ENCODE measurements around the gene FBXL17. TPM values are rescaled to one million over a fixed set of nuclear protein-coding genes. Genes with fewer than 3 reads are reported as not detected.

The FBXL17 gene
- total RNA-seq, 1 experiment from 2014 or later, result 3.5 TPM

DNA sequence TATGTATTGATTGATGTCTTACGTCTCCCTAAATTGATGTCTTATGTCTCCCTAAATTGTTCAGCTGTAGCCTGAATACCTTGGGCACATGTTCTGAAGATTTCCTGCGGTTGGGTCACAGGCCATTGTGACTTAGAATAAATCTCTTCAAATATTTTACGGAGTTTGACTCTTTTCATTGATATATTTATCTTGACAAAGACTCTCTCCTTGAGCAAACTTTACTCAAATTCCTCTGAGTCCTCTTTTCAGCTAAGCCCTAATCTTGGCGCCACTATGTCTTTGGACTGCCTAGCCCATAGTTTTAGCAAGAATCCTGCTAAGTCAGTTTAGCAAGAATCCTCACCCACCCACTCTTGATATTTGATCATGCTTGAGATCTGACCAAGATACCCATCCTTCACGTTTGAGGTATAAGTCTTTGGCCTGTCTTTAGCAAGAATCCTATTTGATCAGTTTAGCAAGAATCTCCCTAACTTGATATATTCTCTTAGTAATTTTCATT is 35.3 kb upstream of the FBXL17 start (continued):
- no peak for TF ChIP-seq JUN (CRISPR knock-in tag; IDR thresholded peaks at IDR 0.05)

DNA sequence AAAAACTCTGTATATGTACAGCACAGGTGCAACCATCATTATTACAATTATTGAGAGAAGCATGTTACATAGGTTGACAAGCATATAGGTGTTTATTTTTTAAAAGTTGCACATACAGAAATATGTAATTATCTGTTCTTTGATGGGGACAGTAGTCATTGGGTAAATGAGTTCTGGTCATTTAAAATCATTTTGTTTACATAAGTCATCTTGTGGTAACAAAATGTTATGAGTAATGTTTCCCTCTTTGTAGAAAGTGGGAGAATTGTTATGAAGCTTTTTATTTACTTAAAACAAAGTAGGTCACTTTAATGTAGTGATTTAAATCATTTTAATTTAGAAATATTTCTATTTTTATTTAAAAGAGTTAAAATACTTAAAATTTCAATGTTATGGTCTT is 33.8 kb upstream of the FBXL17 start:
- CTCF ChIA-PET, result no interaction called here
- no peak overlapping the region for H3K27ac Mint-ChIP-seq
- ATAC-seq (no peak), DNase-seq (ENCODE audit: low spot score) (no peak)
- POLR2A ChIA-PET, result no interaction called here
- H3K4me3 Mint-ChIP-seq, result no peak overlapping the region
- peaks cover 9% of the 10 kb centered on the region for H3K4me1 Mint-ChIP-seq
- H3K36me3 Mint-ChIP-seq, result peaks cover 12% of the 10 kb centered on the region
- H3K9me3 Mint-ChIP-seq, result peaks cover 20% of the 10 kb centered on the region
- H3K27me3 Mint-ChIP-seq (ENCODE audit: low read depth), result no peaks in the 10 kb centered on the region
- TF ChIP-seq, protein P1, sequence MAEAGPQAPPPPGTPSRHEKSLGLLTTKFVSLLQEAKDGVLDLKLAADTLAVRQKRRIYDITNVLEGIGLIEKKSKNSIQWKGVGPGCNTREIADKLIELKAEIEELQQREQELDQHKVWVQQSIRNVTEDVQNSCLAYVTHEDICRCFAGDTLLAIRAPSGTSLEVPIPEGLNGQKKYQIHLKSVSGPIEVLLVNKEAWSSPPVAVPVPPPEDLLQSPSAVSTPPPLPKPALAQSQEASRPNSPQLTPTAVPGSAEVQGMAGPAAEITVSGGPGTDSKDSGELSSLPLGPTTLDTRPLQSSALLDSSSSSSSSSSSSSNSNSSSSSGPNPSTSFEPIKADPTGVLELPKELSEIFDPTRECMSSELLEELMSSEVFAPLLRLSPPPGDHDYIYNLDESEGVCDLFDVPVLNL (CRISPR knock-in tag; IDR thresholded peaks at IDR 0.05; ENCODE audit: borderline replicate concordance, low read depth), result no peak
- TF ChIP-seq, protein P2, sequence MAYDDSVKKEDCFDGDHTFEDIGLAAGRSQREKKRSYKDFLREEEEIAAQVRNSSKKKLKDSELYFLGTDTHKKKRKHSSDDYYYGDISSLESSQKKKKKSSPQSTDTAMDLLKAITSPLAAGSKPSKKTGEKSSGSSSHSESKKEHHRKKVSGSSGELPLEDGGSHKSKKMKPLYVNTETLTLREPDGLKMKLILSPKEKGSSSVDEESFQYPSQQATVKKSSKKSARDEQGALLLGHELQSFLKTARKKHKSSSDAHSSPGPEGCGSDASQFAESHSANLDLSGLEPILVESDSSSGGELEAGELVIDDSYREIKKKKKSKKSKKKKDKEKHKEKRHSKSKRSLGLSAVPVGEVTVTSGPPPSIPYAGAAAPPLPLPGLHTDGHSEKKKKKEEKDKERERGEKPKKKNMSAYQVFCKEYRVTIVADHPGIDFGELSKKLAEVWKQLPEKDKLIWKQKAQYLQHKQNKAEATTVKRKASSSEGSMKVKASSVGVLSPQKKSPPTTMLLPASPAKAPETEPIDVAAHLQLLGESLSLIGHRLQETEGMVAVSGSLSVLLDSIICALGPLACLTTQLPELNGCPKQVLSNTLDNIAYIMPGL (CRISPR knock-in tag; IDR thresholded peaks at IDR 0.05), result no peak
- TF ChIP-seq NFATC4 (CRISPR knock-in tag; IDR thresholded peaks at IDR 0.05) (no peak), FOXP1 (CRISPR knock-in tag; IDR thresholded peaks at IDR 0.05; ENCODE audit: borderline replicate concordance) (no peak), NR3C1 (CRISPR knock-in tag; conservative IDR thresholded peaks at IDR 0.05; ENCODE audit: low read depth) (no peak), ZBTB21 (CRISPR knock-in tag; IDR thresholded peaks at IDR 0.05; ENCODE audit: borderline replicate concordance) (no peak), GRHL2 (CRISPR knock-in tag; IDR thresholded peaks at IDR 0.05; ENCODE audit: insufficient replicate concordance, severe bottlenecking) (no peak), GTF2I (CRISPR knock-in tag; conservative IDR thresholded peaks at IDR 0.05) (no peak)
- TF ChIP-seq, protein P3, sequence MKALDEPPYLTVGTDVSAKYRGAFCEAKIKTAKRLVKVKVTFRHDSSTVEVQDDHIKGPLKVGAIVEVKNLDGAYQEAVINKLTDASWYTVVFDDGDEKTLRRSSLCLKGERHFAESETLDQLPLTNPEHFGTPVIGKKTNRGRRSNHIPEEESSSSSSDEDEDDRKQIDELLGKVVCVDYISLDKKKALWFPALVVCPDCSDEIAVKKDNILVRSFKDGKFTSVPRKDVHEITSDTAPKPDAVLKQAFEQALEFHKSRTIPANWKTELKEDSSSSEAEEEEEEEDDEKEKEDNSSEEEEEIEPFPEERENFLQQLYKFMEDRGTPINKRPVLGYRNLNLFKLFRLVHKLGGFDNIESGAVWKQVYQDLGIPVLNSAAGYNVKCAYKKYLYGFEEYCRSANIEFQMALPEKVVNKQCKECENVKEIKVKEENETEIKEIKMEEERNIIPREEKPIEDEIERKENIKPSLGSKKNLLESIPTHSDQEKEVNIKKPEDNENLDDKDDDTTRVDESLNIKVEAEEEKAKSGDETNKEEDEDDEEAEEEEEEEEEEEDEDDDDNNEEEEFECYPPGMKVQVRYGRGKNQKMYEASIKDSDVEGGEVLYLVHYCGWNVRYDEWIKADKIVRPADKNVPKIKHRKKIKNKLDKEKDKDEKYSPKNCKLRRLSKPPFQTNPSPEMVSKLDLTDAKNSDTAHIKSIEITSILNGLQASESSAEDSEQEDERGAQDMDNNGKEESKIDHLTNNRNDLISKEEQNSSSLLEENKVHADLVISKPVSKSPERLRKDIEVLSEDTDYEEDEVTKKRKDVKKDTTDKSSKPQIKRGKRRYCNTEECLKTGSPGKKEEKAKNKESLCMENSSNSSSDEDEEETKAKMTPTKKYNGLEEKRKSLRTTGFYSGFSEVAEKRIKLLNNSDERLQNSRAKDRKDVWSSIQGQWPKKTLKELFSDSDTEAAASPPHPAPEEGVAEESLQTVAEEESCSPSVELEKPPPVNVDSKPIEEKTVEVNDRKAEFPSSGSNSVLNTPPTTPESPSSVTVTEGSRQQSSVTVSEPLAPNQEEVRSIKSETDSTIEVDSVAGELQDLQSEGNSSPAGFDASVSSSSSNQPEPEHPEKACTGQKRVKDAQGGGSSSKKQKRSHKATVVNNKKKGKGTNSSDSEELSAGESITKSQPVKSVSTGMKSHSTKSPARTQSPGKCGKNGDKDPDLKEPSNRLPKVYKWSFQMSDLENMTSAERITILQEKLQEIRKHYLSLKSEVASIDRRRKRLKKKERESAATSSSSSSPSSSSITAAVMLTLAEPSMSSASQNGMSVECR (CRISPR knock-in tag; IDR thresholded peaks at IDR 0.05; ENCODE audit: borderline replicate concordance), result no peak
- TF ChIP-seq, protein P4, sequence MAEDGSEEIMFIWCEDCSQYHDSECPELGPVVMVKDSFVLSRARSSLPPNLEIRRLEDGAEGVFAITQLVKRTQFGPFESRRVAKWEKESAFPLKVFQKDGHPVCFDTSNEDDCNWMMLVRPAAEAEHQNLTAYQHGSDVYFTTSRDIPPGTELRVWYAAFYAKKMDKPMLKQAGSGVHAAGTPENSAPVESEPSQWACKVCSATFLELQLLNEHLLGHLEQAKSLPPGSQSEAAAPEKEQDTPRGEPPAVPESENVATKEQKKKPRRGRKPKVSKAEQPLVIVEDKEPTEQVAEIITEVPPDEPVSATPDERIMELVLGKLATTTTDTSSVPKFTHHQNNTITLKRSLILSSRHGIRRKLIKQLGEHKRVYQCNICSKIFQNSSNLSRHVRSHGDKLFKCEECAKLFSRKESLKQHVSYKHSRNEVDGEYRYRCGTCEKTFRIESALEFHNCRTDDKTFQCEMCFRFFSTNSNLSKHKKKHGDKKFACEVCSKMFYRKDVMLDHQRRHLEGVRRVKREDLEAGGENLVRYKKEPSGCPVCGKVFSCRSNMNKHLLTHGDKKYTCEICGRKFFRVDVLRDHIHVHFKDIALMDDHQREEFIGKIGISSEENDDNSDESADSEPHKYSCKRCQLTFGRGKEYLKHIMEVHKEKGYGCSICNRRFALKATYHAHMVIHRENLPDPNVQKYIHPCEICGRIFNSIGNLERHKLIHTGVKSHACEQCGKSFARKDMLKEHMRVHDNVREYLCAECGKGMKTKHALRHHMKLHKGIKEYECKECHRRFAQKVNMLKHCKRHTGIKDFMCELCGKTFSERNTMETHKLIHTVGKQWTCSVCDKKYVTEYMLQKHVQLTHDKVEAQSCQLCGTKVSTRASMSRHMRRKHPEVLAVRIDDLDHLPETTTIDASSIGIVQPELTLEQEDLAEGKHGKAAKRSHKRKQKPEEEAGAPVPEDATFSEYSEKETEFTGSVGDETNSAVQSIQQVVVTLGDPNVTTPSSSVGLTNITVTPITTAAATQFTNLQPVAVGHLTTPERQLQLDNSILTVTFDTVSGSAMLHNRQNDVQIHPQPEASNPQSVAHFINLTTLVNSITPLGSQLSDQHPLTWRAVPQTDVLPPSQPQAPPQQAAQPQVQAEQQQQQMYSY (CRISPR knock-in tag; IDR thresholded peaks at IDR 0.05), result no peak
- TF ChIP-seq, protein P5, sequence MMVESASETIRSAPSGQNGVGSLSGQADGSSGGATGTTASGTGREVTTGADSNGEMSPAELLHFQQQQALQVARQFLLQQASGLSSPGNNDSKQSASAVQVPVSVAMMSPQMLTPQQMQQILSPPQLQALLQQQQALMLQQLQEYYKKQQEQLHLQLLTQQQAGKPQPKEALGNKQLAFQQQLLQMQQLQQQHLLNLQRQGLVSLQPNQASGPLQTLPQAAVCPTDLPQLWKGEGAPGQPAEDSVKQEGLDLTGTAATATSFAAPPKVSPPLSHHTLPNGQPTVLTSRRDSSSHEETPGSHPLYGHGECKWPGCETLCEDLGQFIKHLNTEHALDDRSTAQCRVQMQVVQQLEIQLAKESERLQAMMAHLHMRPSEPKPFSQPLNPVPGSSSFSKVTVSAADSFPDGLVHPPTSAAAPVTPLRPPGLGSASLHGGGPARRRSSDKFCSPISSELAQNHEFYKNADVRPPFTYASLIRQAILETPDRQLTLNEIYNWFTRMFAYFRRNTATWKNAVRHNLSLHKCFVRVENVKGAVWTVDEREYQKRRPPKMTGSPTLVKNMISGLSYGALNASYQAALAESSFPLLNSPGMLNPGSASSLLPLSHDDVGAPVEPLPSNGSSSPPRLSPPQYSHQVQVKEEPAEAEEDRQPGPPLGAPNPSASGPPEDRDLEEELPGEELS (CRISPR knock-in tag; IDR thresholded peaks at IDR 0.05), result no peak
- TF ChIP-seq, protein P6, sequence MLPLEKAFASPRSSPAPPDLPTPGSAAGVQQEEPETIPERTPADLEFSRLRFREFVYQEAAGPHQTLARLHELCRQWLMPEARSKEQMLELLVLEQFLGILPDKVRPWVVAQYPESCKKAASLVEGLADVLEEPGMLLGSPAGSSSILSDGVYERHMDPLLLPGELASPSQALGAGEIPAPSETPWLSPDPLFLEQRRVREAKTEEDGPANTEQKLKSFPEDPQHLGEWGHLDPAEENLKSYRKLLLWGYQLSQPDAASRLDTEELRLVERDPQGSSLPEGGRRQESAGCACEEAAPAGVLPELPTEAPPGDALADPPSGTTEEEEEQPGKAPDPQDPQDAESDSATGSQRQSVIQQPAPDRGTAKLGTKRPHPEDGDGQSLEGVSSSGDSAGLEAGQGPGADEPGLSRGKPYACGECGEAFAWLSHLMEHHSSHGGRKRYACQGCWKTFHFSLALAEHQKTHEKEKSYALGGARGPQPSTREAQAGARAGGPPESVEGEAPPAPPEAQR (CRISPR knock-in tag; IDR thresholded peaks at IDR 0.05), result no peak
- TF ChIP-seq, protein P7, sequence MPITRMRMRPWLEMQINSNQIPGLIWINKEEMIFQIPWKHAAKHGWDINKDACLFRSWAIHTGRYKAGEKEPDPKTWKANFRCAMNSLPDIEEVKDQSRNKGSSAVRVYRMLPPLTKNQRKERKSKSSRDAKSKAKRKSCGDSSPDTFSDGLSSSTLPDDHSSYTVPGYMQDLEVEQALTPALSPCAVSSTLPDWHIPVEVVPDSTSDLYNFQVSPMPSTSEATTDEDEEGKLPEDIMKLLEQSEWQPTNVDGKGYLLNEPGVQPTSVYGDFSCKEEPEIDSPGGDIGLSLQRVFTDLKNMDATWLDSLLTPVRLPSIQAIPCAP (CRISPR knock-in tag; IDR thresholded peaks at IDR 0.05), result no peak
- TF ChIP-seq, protein P8, sequence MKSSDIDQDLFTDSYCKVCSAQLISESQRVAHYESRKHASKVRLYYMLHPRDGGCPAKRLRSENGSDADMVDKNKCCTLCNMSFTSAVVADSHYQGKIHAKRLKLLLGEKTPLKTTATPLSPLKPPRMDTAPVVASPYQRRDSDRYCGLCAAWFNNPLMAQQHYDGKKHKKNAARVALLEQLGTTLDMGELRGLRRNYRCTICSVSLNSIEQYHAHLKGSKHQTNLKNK (CRISPR knock-in tag; IDR thresholded peaks at IDR 0.05), result no peak

All from WTC11 (cell line).